Astrocyte (in vitro differentiated cells and primary cell): ENCODE results near the gene CADM4. TPM values are rescaled to one million over a fixed set of nuclear protein-coding genes. Genes with fewer than 3 reads are reported as not detected.

Experiments
- DNase-seq: peaks from one replicate; pipeline ENCODE4 v3.0.0-alpha.2; 2010; ENCODE audit warnings: low read depth
- FAIRE-seq: peaks from 2 replicates; lab custom pipeline; 2011; peaks lifted over from hg19 to GRCh38; lab: Jason Lieb, UNC
- H2AFZ ChIP-seq: 2 replicates; pipeline ENCODE4 v1.6.0; 2012; ENCODE audit warnings: low read depth, low read length, inconsistent platforms
- H3K27ac ChIP-seq: 2 replicates; pipeline ENCODE4 v1.5.1; 2011; ENCODE audit warnings: low read depth, low read length, inconsistent platforms
- H3K27me3 ChIP-seq: 2 replicates; pipeline ENCODE4 v1.6.0; 2011; ENCODE audit warnings: low read length, inconsistent platforms; ENCODE audit not compliant: insufficient read depth
- H3K36me3 ChIP-seq: 2 replicates; pipeline ENCODE4 v1.5.1; 2011; ENCODE audit warnings: low read length, inconsistent platforms; ENCODE audit not compliant: insufficient read depth
- H3K4me1 ChIP-seq: 2 replicates; pipeline ENCODE4 v1.5.1; 2011; ENCODE audit warnings: low read length, inconsistent platforms; ENCODE audit not compliant: insufficient read depth
- H3K4me2 ChIP-seq: 2 replicates; pipeline ENCODE4 v1.6.0; 2012; ENCODE audit warnings: low read length, inconsistent platforms
- H3K4me3 ChIP-seq: 2 replicates; pipeline ENCODE4 v1.5.1; 2011; ENCODE audit warnings: low read depth, mild to moderate bottlenecking, low read length, inconsistent platforms; ENCODE audit not compliant: insufficient read depth
- H3K79me2 ChIP-seq: 2 replicates; pipeline ENCODE4 v1.6.0; 2012; ENCODE audit warnings: mild to moderate bottlenecking, low read length, inconsistent platforms; ENCODE audit not compliant: insufficient read depth
- H3K9ac ChIP-seq: 2 replicates; pipeline ENCODE4 v1.6.0; 2012; ENCODE audit warnings: mild to moderate bottlenecking, low read length, inconsistent platforms
- H3K9me3 ChIP-seq: 2 replicates; pipeline ENCODE4 v1.5.1; 2012; ENCODE audit warnings: low read depth, mild to moderate bottlenecking, low read length, inconsistent platforms; ENCODE audit not compliant: insufficient read depth
- H4K20me1 ChIP-seq: 2 replicates; pipeline ENCODE4 v1.6.0; 2012; ENCODE audit warnings: low read length, inconsistent platforms; ENCODE audit not compliant: insufficient read depth
- H3K27ac Mint-ChIP-seq: one replicate; pipeline ENCODE4 v1.8.0; 2021; ENCODE audit warnings: mild to moderate bottlenecking, mixed read lengths; ENCODE audit not compliant: unreplicated experiment
- H3K27me3 Mint-ChIP-seq: one replicate; pipeline ENCODE4 v1.8.0; 2021; ENCODE audit warnings: low read depth, mixed read lengths; ENCODE audit not compliant: unreplicated experiment
- H3K36me3 Mint-ChIP-seq: one replicate; pipeline ENCODE4 v1.8.0; 2021; ENCODE audit warnings: low read depth, mixed read lengths; ENCODE audit not compliant: unreplicated experiment
- H3K4me1 Mint-ChIP-seq: one replicate; pipeline ENCODE4 v1.8.0; 2021; ENCODE audit warnings: low read depth, mixed read lengths; ENCODE audit not compliant: unreplicated experiment
- H3K4me3 Mint-ChIP-seq: one replicate; pipeline ENCODE4 v1.8.0; 2021; ENCODE audit warnings: mild to moderate bottlenecking, moderate library complexity, mixed read lengths; ENCODE audit not compliant: unreplicated experiment
- H3K9me3 Mint-ChIP-seq: one replicate; pipeline ENCODE4 v1.8.0; 2021; ENCODE audit warnings: mild to moderate bottlenecking, mixed read lengths; ENCODE audit not compliant: unreplicated experiment
- CTCF ChIP-seq: IDR thresholded peaks from 2 replicates; pipeline ENCODE4 v1.5.1; 2011; ENCODE audit warnings: low read depth, mild to moderate bottlenecking, inconsistent platforms, low read length, moderate library complexity; ENCODE audit not compliant: insufficient read depth
- EZH2 ChIP-seq: IDR thresholded peaks from 2 replicates; pipeline ENCODE4 v1.6.1; 2012; ENCODE audit warnings: mild to moderate bottlenecking, low read length, inconsistent platforms; ENCODE audit not compliant: insufficient read depth
- total RNA-seq: library from RNA; stranded (reverse); gene quantifications from 2 replicates; pipeline ENCODE4 v1.2.1, GENCODE V29; 2021

CADM4 gene
- total RNA-seq, 1 donor from 2014 or later = 52.1 TPM

GRCh38 chr19:43620061-43621001 is 19.3 kb downstream of the CADM4 start:
- no peak for TF ChIP-seq EZH2
- no peak for TF ChIP-seq CTCF
- Histone ChIP-seq H3K36me3 (no peaks in the 10 kb centered on the region), H3K4me1 (peaks cover 16% of the 10 kb centered on the region), H3K27me3 (no peaks in the 10 kb centered on the region), H3K4me3 (peak overlapping the region; percentile 80), H3K27ac (peak overlapping the region; percentile 91), H4K20me1 (peaks cover 13% of the 10 kb centered on the region), H3K9me3 (no peaks in the 10 kb centered on the region), H3K9ac (peak overlapping the region; percentile 87), H3K4me2 (peak overlapping the region; percentile 93), H3K79me2 (peaks cover 45% of the 10 kb centered on the region), H2AFZ (peak overlapping the region; percentile 88)
- FAIRE-seq (no peak), DNase-seq (no peak)
- peaks cover 1% of the 10 kb centered on the region for H3K36me3 Mint-ChIP-seq
- peak overlapping the region; percentile 93 for H3K27ac Mint-ChIP-seq
- peak overlapping the region; percentile 91 for H3K4me3 Mint-ChIP-seq
- H3K9me3 Mint-ChIP-seq = no peaks in the 10 kb centered on the region
- no peaks in the 10 kb centered on the region for H3K27me3 Mint-ChIP-seq
- H3K4me1 Mint-ChIP-seq = peaks cover 4% of the 10 kb centered on the region

GRCh38 chr19:43619262-43620060 is 20.2 kb downstream of the CADM4 start, which contains the start of gene ZNF428:
ZNF428 (minus strand) TSS chr19:43619629; CDS start chr19:43614304, 5,325 bp downstream.
- Histone ChIP-seq H3K27me3 (no peaks in the 10 kb centered on the region), H3K9me3 (no peaks in the 10 kb centered on the region), H3K4me1 (peaks cover 16% of the 10 kb centered on the region), H2AFZ (peak within 1 kb of the TSS; percentile 88), H3K9ac (peak within 1 kb of the TSS; percentile 87), H3K4me2 (peak within 1 kb of the TSS; percentile 93), H3K36me3 (no peaks in the 10 kb centered on the region), H3K27ac (peak within 1 kb of the TSS; percentile 91), H4K20me1 (peaks cover 20% of the 10 kb centered on the region), H3K4me3 (peak within 1 kb of the TSS; percentile 80), H3K79me2 (peaks cover 53% of the 10 kb centered on the region)
- FAIRE-seq = no peak
- H3K27me3 Mint-ChIP-seq = no peaks in the 10 kb centered on the region
- DNase-seq = peak; percentile 76
- H3K36me3 Mint-ChIP-seq = peaks cover 1% of the 10 kb centered on the region
- peak within 1 kb of the TSS; percentile 91 for H3K4me3 Mint-ChIP-seq
- H3K4me1 Mint-ChIP-seq = peaks cover 4% of the 10 kb centered on the region
- no peaks in the 10 kb centered on the region for H3K9me3 Mint-ChIP-seq
- TF ChIP-seq CTCF (no peak), EZH2 (no peak)
- H3K27ac Mint-ChIP-seq = peak within 1 kb of the TSS; percentile 93
